Measurements from ENCODE around the gene GJB6.

The GJB6 gene

DNA sequence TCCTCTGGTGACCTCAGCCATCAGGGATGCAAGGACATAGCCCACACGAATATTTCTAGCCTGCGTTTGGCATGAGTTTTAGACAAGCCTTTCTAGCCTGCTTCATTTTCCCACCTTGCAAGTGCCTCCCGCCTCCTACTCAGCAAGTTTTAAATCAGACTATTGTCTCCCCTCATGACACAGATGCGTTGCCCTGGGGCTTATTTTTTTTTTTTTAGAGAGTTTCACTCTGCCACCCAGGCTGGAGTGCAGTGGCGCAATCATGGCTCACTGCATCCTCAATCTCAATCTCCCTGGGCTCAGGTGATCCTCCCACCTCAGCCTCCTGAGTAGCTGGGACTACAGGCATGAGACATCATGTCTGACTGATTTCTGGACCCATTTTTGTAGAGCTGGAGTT is 54.0 kb downstream of the GJB6 start:
- TF ChIP-seq, protein P1, sequence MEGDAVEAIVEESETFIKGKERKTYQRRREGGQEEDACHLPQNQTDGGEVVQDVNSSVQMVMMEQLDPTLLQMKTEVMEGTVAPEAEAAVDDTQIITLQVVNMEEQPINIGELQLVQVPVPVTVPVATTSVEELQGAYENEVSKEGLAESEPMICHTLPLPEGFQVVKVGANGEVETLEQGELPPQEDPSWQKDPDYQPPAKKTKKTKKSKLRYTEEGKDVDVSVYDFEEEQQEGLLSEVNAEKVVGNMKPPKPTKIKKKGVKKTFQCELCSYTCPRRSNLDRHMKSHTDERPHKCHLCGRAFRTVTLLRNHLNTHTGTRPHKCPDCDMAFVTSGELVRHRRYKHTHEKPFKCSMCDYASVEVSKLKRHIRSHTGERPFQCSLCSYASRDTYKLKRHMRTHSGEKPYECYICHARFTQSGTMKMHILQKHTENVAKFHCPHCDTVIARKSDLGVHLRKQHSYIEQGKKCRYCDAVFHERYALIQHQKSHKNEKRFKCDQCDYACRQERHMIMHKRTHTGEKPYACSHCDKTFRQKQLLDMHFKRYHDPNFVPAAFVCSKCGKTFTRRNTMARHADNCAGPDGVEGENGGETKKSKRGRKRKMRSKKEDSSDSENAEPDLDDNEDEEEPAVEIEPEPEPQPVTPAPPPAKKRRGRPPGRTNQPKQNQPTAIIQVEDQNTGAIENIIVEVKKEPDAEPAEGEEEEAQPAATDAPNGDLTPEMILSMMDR (IDR thresholded peaks at IDR 0.05; ENCODE audit: control extremely low read depth, extremely low read depth, low read depth, missing control alignments): no peak
- no peak for DNase-seq (ENCODE audit: extremely low spot score)
- CTCF ChIA-PET: interaction anchor here (1.0 to 2.5 kb wide), 2 partner anchors 19 to 747 kb away, joined by 4 to 8 read pairs; no protein-coding TSS in a partner anchor
- POLR2A ChIA-PET: no interaction called here

DNA sequence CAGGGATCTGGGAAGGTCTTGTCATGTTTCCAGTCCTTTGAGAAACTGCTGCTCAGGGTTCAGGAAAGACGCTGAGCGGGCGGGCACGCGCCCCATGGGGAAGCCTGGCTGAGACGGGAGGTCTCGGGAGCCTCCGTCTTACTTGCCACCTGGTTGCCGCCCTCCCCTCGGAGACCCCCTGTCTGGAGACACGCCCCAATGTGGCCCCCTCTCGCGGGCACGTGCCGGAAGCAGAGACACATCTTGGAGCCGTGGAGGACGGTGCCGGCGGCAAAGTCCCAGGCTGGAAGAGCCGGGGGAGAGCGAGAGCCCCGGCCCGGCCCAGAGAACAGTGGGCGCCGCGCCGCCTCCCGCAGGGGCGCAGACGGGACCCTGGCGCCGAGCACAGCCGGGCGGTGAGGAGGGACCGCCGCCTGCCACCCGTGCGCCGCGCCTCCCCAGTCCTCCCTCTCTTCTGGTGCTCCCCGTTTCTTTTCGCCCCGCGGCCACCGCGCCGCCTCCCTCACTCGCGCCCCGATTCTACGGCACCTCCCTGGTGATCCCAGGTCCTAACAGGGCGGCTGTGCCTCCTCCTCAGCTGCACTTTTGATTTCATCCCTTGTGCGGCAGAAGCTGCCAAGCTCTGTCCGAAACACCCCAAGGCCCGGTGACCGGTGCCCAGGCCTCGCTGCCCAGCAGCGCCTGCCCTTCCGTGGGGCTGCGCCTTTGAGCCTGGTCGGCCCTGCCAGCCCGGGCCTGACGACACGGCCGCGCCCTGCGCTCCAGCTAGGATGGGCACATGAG is 54.9 kb downstream of the GJB6 start:
- ChIA-PET POLR2A (no interaction called here), CTCF (interaction anchor here (0.8 to 2.5 kb wide), 3 partner anchors 9 to 20 kb away, joined by 4 to 10 read pairs (median 4); no protein-coding TSS in a partner anchor)
- TF ChIP-seq, protein P1 (IDR thresholded peaks at IDR 0.05; ENCODE audit: control extremely low read depth, extremely low read depth, low read depth, missing control alignments): no peak
- DNase-seq (ENCODE audit: extremely low spot score): no peak

DNA sequence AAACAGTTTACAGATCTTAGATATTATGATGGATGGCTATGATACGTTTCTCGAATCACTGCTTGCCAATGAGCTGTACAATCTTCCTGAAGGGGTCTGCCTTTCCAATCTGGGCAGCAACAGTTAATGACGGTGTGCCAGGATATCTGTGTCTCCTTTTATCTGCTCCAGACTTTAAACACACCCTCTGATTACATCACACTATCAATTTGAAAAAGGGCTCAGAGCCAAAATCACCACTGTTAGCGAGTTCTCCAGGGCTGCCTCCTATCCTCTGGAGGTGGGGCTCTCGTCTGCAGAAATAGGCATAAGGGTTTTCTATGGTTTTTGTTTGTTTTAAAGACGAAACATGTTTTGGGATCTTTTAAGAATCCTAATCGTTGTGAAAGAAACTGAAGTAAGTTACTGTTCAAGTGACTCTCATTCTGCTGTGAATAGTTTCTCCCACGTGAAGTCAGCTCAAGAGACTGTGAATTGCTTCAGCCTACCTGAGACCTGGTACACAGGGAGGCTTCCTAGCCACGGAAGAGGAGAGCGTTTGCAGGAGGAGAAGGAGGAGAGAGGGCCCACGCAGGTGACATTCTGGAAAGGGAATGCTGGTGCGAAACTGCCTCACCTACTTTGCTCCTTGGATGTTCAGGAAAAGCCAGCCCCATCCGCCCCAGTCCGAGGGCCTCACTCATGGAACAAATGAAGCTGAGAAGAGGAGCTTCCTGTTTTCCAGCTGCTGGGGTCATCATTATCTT is 56.0 kb downstream of the GJB6 start:
- POLR2A ChIA-PET: no interaction called here
- no peak for DNase-seq (ENCODE audit: extremely low spot score)
- CTCF ChIA-PET: interaction anchor here (0.7 to 2.5 kb wide), 5 partner anchors 10 to 249 kb away, joined by 3 to 10 read pairs (median 4); no protein-coding TSS in a partner anchor
- TF ChIP-seq, protein P1 (IDR thresholded peaks at IDR 0.05; ENCODE audit: control extremely low read depth, extremely low read depth, low read depth, missing control alignments): no peak

DNA sequence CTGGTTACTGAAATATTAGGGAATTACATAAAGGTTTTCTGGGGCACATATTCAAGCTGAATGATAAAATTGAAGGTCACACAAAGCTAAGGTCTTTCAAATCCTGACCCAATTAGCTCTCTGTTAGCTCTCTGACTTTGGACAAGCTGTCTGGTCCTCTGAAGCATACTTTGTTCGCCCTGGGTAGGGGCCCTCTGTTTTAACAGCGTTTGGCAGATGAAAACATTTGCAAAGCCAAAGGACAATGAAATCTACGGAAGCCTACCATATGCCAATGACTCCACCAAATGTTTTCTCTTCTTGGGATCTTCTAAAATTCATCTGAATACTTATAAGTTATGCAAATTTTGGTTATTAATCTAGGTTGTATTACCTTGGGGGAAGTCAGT is 56.7 kb downstream of the GJB6 start:
- DNase-seq (ENCODE audit: extremely low spot score): no peak
- CTCF ChIA-PET: interaction anchor here (0.7 to 2.5 kb wide), 5 partner anchors 11 to 248 kb away, joined by 3 to 10 read pairs (median 4); no protein-coding TSS in a partner anchor
- POLR2A ChIA-PET: no interaction called here
- TF ChIP-seq, protein P1 (IDR thresholded peaks at IDR 0.05; ENCODE audit: control extremely low read depth, extremely low read depth, low read depth, missing control alignments): no peak

DNA sequence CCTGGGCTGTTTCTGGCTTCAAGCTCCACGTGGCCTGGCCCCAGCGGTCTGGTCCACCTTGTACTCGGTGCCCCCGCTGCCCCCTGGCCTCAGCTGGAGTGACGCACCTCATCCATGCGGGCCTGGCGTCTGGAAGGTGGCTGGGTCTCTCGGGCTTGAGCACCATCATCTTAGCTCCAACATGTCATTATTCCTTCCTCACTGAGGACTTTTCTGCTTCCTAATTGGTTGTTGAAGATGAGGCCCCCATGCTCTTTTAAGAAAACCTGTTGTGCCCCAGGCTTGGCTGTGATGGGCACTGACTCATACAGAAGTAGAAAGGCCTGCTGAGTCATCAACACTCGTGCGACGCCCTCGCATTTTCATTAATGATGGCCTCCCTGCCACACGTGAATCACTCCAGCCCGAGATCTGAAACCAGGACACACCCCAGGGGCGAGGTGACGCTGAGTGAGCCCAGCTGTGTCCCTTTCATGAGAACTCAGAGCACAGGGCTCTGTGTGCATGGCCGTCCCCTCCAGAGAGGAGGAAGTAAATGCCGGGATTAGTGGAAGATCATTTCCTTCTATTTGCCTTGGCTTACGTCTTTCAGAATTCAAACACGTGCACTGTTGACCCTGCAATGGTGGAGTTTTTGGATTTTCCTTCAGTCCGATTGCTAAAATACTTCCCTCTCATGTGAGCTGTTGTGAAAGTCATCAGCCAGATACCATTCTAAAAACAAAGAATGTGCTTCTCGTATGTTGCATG is 57.3 kb downstream of the GJB6 start:
- DNase-seq (ENCODE audit: extremely low spot score): peak; percentile 71
- TF ChIP-seq, protein P1 (IDR thresholded peaks at IDR 0.05; ENCODE audit: control extremely low read depth, extremely low read depth, low read depth, missing control alignments): no peak
- CTCF ChIA-PET: interaction anchor here (0.7 to 2.5 kb wide), 6 partner anchors 12 to 247 kb away, joined by 3 to 10 read pairs (median 5); no protein-coding TSS in a partner anchor
- POLR2A ChIA-PET: no interaction called here

All from GM10248 (cell line).